ENCODE results near the gene HUNK. TPM values are rescaled to one million over a fixed set of nuclear protein-coding genes. Genes with fewer than 3 reads are reported as not detected.

HUNK gene
- total and polyA plus RNA-seq, 2 experiments from 2014 or later = 1.6 to 5.1 TPM

DNA sequence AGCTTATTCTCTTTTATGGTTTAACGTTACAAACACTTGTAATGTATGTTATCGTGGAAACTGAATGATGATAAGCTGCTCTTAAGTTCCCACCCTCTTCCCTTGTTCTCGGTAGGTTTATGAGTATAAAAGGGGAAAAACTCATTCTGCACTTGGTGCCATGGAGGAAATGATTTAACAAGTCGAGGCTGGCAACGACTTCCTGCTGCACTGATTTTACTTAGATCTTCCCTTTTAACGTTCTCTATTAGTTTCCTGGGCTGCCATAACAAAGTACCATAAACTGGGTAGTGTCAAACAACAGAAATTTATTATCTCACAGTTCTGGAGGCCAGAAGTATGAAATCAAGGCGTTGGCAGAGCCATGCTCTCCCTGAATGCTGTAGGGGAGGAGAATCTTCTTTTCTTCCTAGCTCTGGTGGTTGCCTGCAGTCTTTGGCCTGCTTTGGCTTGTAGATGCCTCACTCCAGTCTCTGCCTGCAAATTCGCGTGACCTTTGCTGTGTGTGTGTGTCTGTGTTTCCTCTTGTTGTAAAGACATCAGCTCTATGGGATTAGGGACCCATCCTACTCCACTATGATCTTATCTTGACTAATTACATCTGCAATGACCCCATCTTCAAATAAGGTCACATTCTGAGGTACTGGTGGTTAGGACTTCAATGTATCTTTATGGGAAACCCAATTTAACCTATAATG lies 26.3 kb downstream of the HUNK start:
- Histone ChIP-seq H3F3A (replicated peaks; ENCODE audit: low read depth) (no peaks in the 10 kb centered on the region), H3K4me3 (no peak overlapping the region), H3K27me3 (ENCODE audit: insufficient read depth) (no peaks in the 10 kb centered on the region), H3K36me3 (ENCODE audit: insufficient read depth) (no peaks in the 10 kb centered on the region), H3K4me2 (no peak overlapping the region), H2AFZ (no peak overlapping the region), H3K27ac (ENCODE audit: low read depth) (no peak overlapping the region), H3K79me2 (replicated peaks; ENCODE audit: insufficient read depth) (peaks cover 7% of the 10 kb centered on the region), H3K4me1 (ENCODE audit: insufficient read depth) (peaks cover 18% of the 10 kb centered on the region), H4K20me1 (replicated peaks; ENCODE audit: insufficient read depth) (no peaks in the 10 kb centered on the region), H3K9me2 (ENCODE audit: insufficient read depth) (peaks cover 4% of the 10 kb centered on the region; the same call in 1 of the 2 replicates)
- DNase-seq (ENCODE audit: low spot score) = no peak
- no peak for ATAC-seq
- Mint-ChIP-seq H3K36me3 (ENCODE audit: low read depth) (no peaks in the 10 kb centered on the region; the same call in 2 of the 3 replicates), H3K9me3 (no peaks in the 10 kb centered on the region), H3K4me3 (no peak overlapping the region), H3K27me3 (ENCODE audit: insufficient read depth, low read depth, poor library complexity) (peaks cover 7% of the 10 kb centered on the region), H3K4me1 (peaks cover 25% of the 10 kb centered on the region), H3K27ac (no peak overlapping the region)
- no peak for TF ChIP-seq ZNF462 (CRISPR knock-in tag; IDR thresholded peaks at IDR 0.05)

DNA sequence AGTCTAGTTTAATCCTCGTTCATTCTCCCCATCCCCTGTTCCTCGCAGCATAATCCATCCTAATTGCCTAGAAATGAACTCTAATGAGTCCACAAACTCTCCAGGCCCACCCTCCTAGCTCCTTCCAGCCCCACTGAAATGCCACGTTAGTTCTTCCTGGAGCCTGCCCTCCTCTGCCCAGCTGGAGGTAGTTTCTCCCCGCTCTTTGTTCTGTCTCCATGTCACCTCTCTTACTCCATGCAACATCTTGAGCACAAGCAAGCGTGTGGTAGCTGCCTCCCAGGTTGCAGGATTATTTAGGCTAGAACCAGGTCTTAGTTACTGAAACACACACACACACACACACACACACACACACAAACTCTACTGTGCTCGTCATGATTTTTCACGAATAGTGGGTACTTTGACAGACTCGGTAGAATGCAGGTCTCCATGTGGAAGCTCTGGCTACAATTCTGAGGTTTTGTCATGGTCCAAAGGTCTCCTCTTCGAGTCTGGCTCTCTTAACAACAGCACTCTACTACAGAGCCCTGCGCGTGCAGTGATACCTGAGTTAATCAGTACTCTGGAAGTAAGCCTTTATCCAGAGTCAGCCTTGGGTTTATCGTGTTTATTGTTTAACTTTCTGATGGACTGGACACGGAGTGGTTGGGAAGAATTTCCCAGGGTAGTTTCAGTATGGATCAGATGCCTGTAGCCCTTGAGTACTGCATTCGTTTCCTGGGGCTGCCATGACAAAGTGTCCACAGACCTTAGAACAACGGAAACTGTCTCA lies 27.5 kb downstream of the HUNK start:
- no peak overlapping the region for H3K4me3 ChIP-seq
- TF ChIP-seq EZH2phosphoT487 (IDR thresholded peaks at IDR 0.05; ENCODE audit: unreplicated experiment) (no peak), CREB1 (CRISPR knock-in tag; IDR thresholded peaks at IDR 0.05; ENCODE audit: low read depth) (no peak), POLR2AphosphoS5 (IDR thresholded peaks at IDR 0.05; ENCODE audit: low read depth) (no peak), ZNF331 (CRISPR knock-in tag; IDR thresholded peaks at IDR 0.05; ENCODE audit: low read depth) (no peak)
- TF ChIP-seq, protein P1, sequence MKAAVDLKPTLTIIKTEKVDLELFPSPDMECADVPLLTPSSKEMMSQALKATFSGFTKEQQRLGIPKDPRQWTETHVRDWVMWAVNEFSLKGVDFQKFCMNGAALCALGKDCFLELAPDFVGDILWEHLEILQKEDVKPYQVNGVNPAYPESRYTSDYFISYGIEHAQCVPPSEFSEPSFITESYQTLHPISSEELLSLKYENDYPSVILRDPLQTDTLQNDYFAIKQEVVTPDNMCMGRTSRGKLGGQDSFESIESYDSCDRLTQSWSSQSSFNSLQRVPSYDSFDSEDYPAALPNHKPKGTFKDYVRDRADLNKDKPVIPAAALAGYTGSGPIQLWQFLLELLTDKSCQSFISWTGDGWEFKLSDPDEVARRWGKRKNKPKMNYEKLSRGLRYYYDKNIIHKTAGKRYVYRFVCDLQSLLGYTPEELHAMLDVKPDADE (IDR thresholded peaks at IDR 0.05) = no peak
- TF ChIP-seq, protein P2, sequence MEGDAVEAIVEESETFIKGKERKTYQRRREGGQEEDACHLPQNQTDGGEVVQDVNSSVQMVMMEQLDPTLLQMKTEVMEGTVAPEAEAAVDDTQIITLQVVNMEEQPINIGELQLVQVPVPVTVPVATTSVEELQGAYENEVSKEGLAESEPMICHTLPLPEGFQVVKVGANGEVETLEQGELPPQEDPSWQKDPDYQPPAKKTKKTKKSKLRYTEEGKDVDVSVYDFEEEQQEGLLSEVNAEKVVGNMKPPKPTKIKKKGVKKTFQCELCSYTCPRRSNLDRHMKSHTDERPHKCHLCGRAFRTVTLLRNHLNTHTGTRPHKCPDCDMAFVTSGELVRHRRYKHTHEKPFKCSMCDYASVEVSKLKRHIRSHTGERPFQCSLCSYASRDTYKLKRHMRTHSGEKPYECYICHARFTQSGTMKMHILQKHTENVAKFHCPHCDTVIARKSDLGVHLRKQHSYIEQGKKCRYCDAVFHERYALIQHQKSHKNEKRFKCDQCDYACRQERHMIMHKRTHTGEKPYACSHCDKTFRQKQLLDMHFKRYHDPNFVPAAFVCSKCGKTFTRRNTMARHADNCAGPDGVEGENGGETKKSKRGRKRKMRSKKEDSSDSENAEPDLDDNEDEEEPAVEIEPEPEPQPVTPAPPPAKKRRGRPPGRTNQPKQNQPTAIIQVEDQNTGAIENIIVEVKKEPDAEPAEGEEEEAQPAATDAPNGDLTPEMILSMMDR (conservative IDR thresholded peaks at IDR 0.05; ENCODE audit: low read depth in 2 of 2) = no peak

More for the DNA sequence above, 27.5 kb downstream of the HUNK start:
- Histone ChIP-seq H3K79me2 (replicated peaks; ENCODE audit: insufficient read depth) (peaks cover 13% of the 10 kb centered on the region; the same call in 1 of the 2 replicates), H3F3A (replicated peaks; ENCODE audit: low read depth) (no peaks in the 10 kb centered on the region), H4K20me1 (replicated peaks; ENCODE audit: insufficient read depth) (no peaks in the 10 kb centered on the region), H3K4me2 (no peak overlapping the region), H3K4me1 (ENCODE audit: insufficient read depth) (peaks cover 5% of the 10 kb centered on the region), H2AFZ (no peak overlapping the region), H3K36me3 (ENCODE audit: insufficient read depth) (no peaks in the 10 kb centered on the region), H3K9me2 (ENCODE audit: insufficient read depth) (peaks cover 4% of the 10 kb centered on the region; the same call in 1 of the 2 replicates), H3K27ac (ENCODE audit: low read depth) (no peak overlapping the region), H3K27me3 (ENCODE audit: insufficient read depth) (no peaks in the 10 kb centered on the region)
- no peaks in the 10 kb centered on the region for H3K36me3 Mint-ChIP-seq (ENCODE audit: low read depth)
- H3K27me3 Mint-ChIP-seq (ENCODE audit: insufficient read depth, low read depth, poor library complexity) = peaks cover 5% of the 10 kb centered on the region
- H3K9me3 Mint-ChIP-seq = no peaks in the 10 kb centered on the region
- no peak overlapping the region for H3K4me3 Mint-ChIP-seq
- peaks cover 13% of the 10 kb centered on the region for H3K4me1 Mint-ChIP-seq
- DNase-seq (ENCODE audit: low spot score) (no peak), ATAC-seq (no peak)
- no peak overlapping the region for H3K27ac Mint-ChIP-seq
